ENCODE measurements around the gene POU2AF2. TPM values are rescaled to one million over a fixed set of nuclear protein-coding genes. Genes with fewer than 3 reads are reported as not detected.
"Not testable (repeated sequence)": the region's sequence is repeated elsewhere in the genome, so short reads cannot be mapped to it uniquely, and the experiment has no call there.

Gene POU2AF2
- total and polyA plus RNA-seq, 3 donors from 2014 or later: 2.5 to 7.9 (median 5.2) TPM

- Histone ChIP-seq H3K9me3 (no peaks in the 10 kb centered on the region), H3K27me3 (no peaks in the 10 kb centered on the region), H3K4me3 (no peak overlapping the region), H3K27ac (no peak overlapping the region), H3K4me1 (no peaks in the 10 kb centered on the region), H3K36me3 (ENCODE audit: low read depth, missing control alignments) (no peaks in the 10 kb centered on the region)
- no peak for DNase-seq
- 92 to 93% methylated on average over 6 of the region's 6 CpGs for WGBS, 2 donors
- TF ChIP-seq POLR2A (IDR thresholded peaks at IDR 0.05) (no peak), CTCF (IDR thresholded peaks at IDR 0.05) (no peak)
- intact Hi-C loops (cut with DNase I; ENCODE audit: low total_unique reads): no loop called here
These were observed 65.2 kb downstream of the POU2AF2 start for GRCh38 chr11:111310723-111311122.

GRCh38 chr11:111312076-111312475 lies 66.6 kb downstream of the POU2AF2 start:
- Histone ChIP-seq H3K36me3 (ENCODE audit: low read depth, missing control alignments) (no peaks in the 10 kb centered on the region), H3K27ac (no peak overlapping the region), H3K4me3 (no peak overlapping the region), H3K9me3 (no peaks in the 10 kb centered on the region), H3K4me1 (no peaks in the 10 kb centered on the region), H3K27me3 (no peaks in the 10 kb centered on the region)
- no peak for TF ChIP-seq POLR2A (IDR thresholded peaks at IDR 0.05)
- TF ChIP-seq CTCF (IDR thresholded peaks at IDR 0.05): no peak
- intact Hi-C loops (cut with DNase I; ENCODE audit: low total_unique reads): no loop called here
- no peak for DNase-seq
- WGBS, 2 donors: 60 to 72% methylated on average over 1 of the region's 1 CpG

GRCh38 chr11:111319296-111319695 lies 73.8 kb downstream of the POU2AF2 start:
- Histone ChIP-seq H3K27me3 (no peaks in the 10 kb centered on the region), H3K9me3 (no peaks in the 10 kb centered on the region), H3K4me1 (peaks cover 8% of the 10 kb centered on the region), H3K36me3 (ENCODE audit: low read depth, missing control alignments) (no peaks in the 10 kb centered on the region), H3K27ac (no peak overlapping the region), H3K4me3 (no peak overlapping the region)
- WGBS, 2 donors: 66 to 83% methylated on average over 6 of the region's 6 CpGs
- no peak for TF ChIP-seq CTCF (IDR thresholded peaks at IDR 0.05)
- TF ChIP-seq POLR2A (IDR thresholded peaks at IDR 0.05): no peak
- intact Hi-C loops (cut with DNase I; ENCODE audit: low total_unique reads): no loop called here
- DNase-seq: no peak

- H3K27ac ChIP-seq; intact Hi-C loops (cut with DNase I; ENCODE audit: low total_unique reads); H3K27me3 ChIP-seq; H3K4me3 ChIP-seq; DNase-seq; H3K36me3 ChIP-seq (ENCODE audit: low read depth, missing control alignments); H3K9me3 ChIP-seq: not testable (repeated sequence)
- WGBS, 2 donors: 85 to 87% methylated on average over 6 of the region's 6 CpGs
- H3K4me1 ChIP-seq: peaks cover 12% of the 10 kb centered on the region
These were observed 74.7 kb downstream of the POU2AF2 start for GRCh38 chr11:111320199-111320598.

- no peaks in the 10 kb centered on the region for H3K9me3 ChIP-seq
- H3K4me1 ChIP-seq: peaks cover 12% of the 10 kb centered on the region
- H3K27ac ChIP-seq: no peak overlapping the region
- H3K4me3 ChIP-seq: no peak overlapping the region
- H3K36me3 ChIP-seq (ENCODE audit: low read depth, missing control alignments): no peaks in the 10 kb centered on the region
- intact Hi-C loops (cut with DNase I; ENCODE audit: low total_unique reads): no loop called here
- DNase-seq: no peak
- WGBS, 2 donors: 72 to 82% methylated on average over 5 of the region's 5 CpGs
- no peaks in the 10 kb centered on the region for H3K27me3 ChIP-seq
- TF ChIP-seq CTCF (IDR thresholded peaks at IDR 0.05) (no peak), POLR2A (IDR thresholded peaks at IDR 0.05) (no peak)
These were observed 75.4 kb downstream of the POU2AF2 start for GRCh38 chr11:111320728-111321568.

All from testis (tissue), 3 donors.